Gastrocnemius medialis (tissue), 4 donors: ENCODE data around the gene C17orf58. TPM values are rescaled to one million over a fixed set of nuclear protein-coding genes. Genes with fewer than 3 reads are reported as not detected.

Experiments used
- ATAC-seq, 2 donors: fragments of 150-250 bp; one replicate each; pipeline ENCODE4 v1.9.1; 2016
- DNase-seq, 2 donors: peaks; one replicate each; pipeline ENCODE4 v3.0.0-alpha.2; 2019
- H3K27ac ChIP-seq, 4 donors: fragments of 200-600 bp; sonication (generic); 1 replicate in 1 of 4; 2 replicates in 3 of 4; pipeline ENCODE4 v1.5.1; 2016 to 2018; ENCODE audit warnings: mild to moderate bottlenecking in 2 of 4, moderate library complexity in 1 of 4
- H3K27me3 ChIP-seq, 3 donors: fragments of 200-600 bp; sonication (generic) in 2 of 3; 1 replicate in 1 of 3; 2 replicates in 2 of 3; pipeline versions ENCODE4 v1.5.1 to v1.6.0; 2016 to 2019; ENCODE audit warnings: mild to moderate bottlenecking in 1 of 3, moderate library complexity in 1 of 3
- H3K36me3 ChIP-seq, 2 donors: fragments of 200-600 bp; sonication (generic) in 1 of 2; one replicate each; pipeline ENCODE4 v1.5.1; 2017 to 2018
- H3K4me1 ChIP-seq, 2 donors: fragments of 200-600 bp; sonication (generic) in 1 of 2; one replicate each; pipeline ENCODE4 v1.5.1; 2016 to 2017; ENCODE audit warnings: mild to moderate bottlenecking in 2 of 2
- H3K4me3 ChIP-seq, 4 donors: fragments of 200-600 bp; sonication (generic) in 3 of 4; 1 replicate in 1 of 4; 2 replicates in 3 of 4; pipeline ENCODE4 v1.5.1; 2016 to 2019; ENCODE audit warnings: mild to moderate bottlenecking in 2 of 4
- H3K9me3 ChIP-seq, 3 donors: fragments of 200-600 bp; sonication (generic) in 2 of 3; 1 replicate in 1 of 3; 2 replicates in 2 of 3; pipeline ENCODE4 v1.5.1; 2016 to 2019
- CTCF ChIP-seq, 5 experiments: fragments of 450-650 bp in 3 of 5; fragments of 200-600 bp in 2 of 5; sonication (generic) in 2 of 5; IDR thresholded peaks in 4 of 5; conservative IDR thresholded peaks in 1 of 5; 1 replicate in 4 of 5; 2 replicates in 1 of 5; pipeline ENCODE4 v1.5.1; 2016 to 2019; ENCODE audit warnings: antibody characterized with exemption in 5 of 5, mild to moderate bottlenecking in 3 of 5, moderate library complexity in 3 of 5
- POLR2A ChIP-seq, 2 donors: fragments of 450-650 bp; IDR thresholded peaks; one replicate each; pipeline ENCODE4 v1.6.1; 2017; ENCODE audit warnings: antibody characterized with exemption in 2 of 2, mild to moderate bottlenecking in 2 of 2, moderate library complexity in 2 of 2
- in situ Hi-C, 4 donors: fragments of 200-750 bp; cut with MboI; loops; one replicate each; pipeline versions ENCODE4 v1.15.0 to v1.8.0; 2017; ENCODE audit warnings: low sequenced_read_pairs in 4 of 4
- intact Hi-C: fragments of 100-400 bp; cut with DNase I; formaldehyde crosslinking; loops from one replicate; pipeline ENCODE4 v1.15.1; 2023; ENCODE audit warnings: low total_unique reads
- total RNA-seq, 4 donors: library from RNA; depleted of rRNA; stranded (reverse); fragments of >200 nt; gene quantifications; one replicate each; pipeline versions ENCODE4 v1.1.0 to v1.2.3, GENCODE V29; 2016

The C17orf58 gene
- total RNA-seq, 4 donors from 2014 or later: 1.5 to 9.0 (median 5.6) TPM

- ATAC-seq (no peak), DNase-seq (no peak)
- TF ChIP-seq POLR2A (IDR thresholded peaks at IDR 0.05) (no peak), CTCF (IDR thresholded peaks at IDR 0.05 in 4 of 5, conservative IDR thresholded peaks at IDR 0.05 in 1 of 5) (no peak)
- H3K4me1 ChIP-seq: peaks cover 11 to 18% of the 10 kb centered on the region in 2 donors
- intact Hi-C loops: loop anchor here (5.0 kb wide), 1 partner anchor 1693 kb away; the partner anchor contains the start of gene PRKCA
- no peaks in the 10 kb centered on the region for H3K27me3 ChIP-seq
- H3K36me3 ChIP-seq: no peaks in the 10 kb centered on the region
- in situ Hi-C loops: no loop called here
- peak overlapping the region; percentile 94 to 96 (median 94) for H3K27ac ChIP-seq
- H3K9me3 ChIP-seq: no peaks in the 10 kb centered on the region
- H3K4me3 ChIP-seq: peak overlapping the region; percentile 69 to 86 (median 82)
These were observed 1.3 kb downstream of the C17orf58 start for GRCh38 chr17:67994817-67995569.

- H3K36me3 ChIP-seq: no peaks in the 10 kb centered on the region
- peak in 1 of 2 donors; percentile 3 for ATAC-seq
- no peak for DNase-seq
- TF ChIP-seq CTCF (IDR thresholded peaks at IDR 0.05 in 4 of 5, conservative IDR thresholded peaks at IDR 0.05 in 1 of 5) (no peak), POLR2A (IDR thresholded peaks at IDR 0.05) (no peak)
- H3K27ac ChIP-seq: peak overlapping the region; percentile 94 to 96 (median 94)
- no peaks in the 10 kb centered on the region for H3K9me3 ChIP-seq
- H3K4me1 ChIP-seq: peaks cover 11 to 18% of the 10 kb centered on the region in 2 donors
- in situ Hi-C loops (no loop called here), intact Hi-C loops (loop anchor here (1.0 to 5.0 kb wide), 4 partner anchors 26 to 1692 kb away; partner anchors contain the start of genes KPNA2, PRKAR1A and PRKCA)
- no peaks in the 10 kb centered on the region for H3K27me3 ChIP-seq
- peak overlapping the region; percentile 70 to 86 (median 83) for H3K4me3 ChIP-seq
These were observed 2.3 kb downstream of the C17orf58 start for GRCh38 chr17:67993998-67994361.

GRCh38 chr17:67993153-67993997 lies 2.9 kb downstream of the C17orf58 start:
- H3K4me3 ChIP-seq: peak overlapping the region; percentile 80 to 86 (median 84)
- H3K36me3 ChIP-seq: no peaks in the 10 kb centered on the region
- no peaks in the 10 kb centered on the region for H3K9me3 ChIP-seq
- H3K27ac ChIP-seq: peak overlapping the region; percentile 94 to 96 (median 96)
- DNase-seq: peak; percentile 66 to 80
- no peaks in the 10 kb centered on the region for H3K27me3 ChIP-seq
- peak; percentile 79 to 82 for ATAC-seq
- peaks cover 11 to 18% of the 10 kb centered on the region in 2 donors for H3K4me1 ChIP-seq
- intact Hi-C loops (loop anchor here (1.0 to 5.0 kb wide), 4 partner anchors 27 to 1691 kb away; partner anchors contain the start of genes KPNA2, PRKAR1A and PRKCA), in situ Hi-C loops (no loop called here)
- TF ChIP-seq CTCF (IDR thresholded peaks at IDR 0.05 in 4 of 5, conservative IDR thresholded peaks at IDR 0.05 in 1 of 5) (peak in 1 of 5 experiments; percentile 33), POLR2A (IDR thresholded peaks at IDR 0.05) (peak; percentile 67 to 75)

- Histone ChIP-seq H3K4me1 (peaks cover 11 to 18% of the 10 kb centered on the region in 2 donors), H3K4me3 (peak overlapping the region; percentile 58 to 83 (median 74)), H3K27me3 (no peaks in the 10 kb centered on the region), H3K27ac (peak overlapping the region; percentile 90 to 96 (median 93)), H3K9me3 (no peaks in the 10 kb centered on the region), H3K36me3 (no peaks in the 10 kb centered on the region)
- TF ChIP-seq CTCF (IDR thresholded peaks at IDR 0.05 in 4 of 5, conservative IDR thresholded peaks at IDR 0.05 in 1 of 5) (no peak), POLR2A (IDR thresholded peaks at IDR 0.05) (no peak)
- peak in 1 of 2 donors; percentile 1 for ATAC-seq
- DNase-seq: no peak
- in situ Hi-C loops (no loop called here), intact Hi-C loops (loop anchor here (1.0 to 5.0 kb wide), 4 partner anchors 28 to 1690 kb away; partner anchors contain the start of genes KPNA2, PRKAR1A and PRKCA)
These were observed 3.6 kb downstream of the C17orf58 start for GRCh38 chr17:67992548-67993152.
